HG03571 (cell line): ENCODE data around the gene SPRED2.
A peak's percentile ranks its signal among the peaks of the same experiment; 100 is the strongest.

Experiments used
- ATAC-seq: cut with Tn5 transposase; IDR thresholded peaks from one replicate; pipeline ENCODE4 v1.9.1; 2021; ENCODE audit not compliant: unreplicated experiment

SPRED2 gene

DNA sequence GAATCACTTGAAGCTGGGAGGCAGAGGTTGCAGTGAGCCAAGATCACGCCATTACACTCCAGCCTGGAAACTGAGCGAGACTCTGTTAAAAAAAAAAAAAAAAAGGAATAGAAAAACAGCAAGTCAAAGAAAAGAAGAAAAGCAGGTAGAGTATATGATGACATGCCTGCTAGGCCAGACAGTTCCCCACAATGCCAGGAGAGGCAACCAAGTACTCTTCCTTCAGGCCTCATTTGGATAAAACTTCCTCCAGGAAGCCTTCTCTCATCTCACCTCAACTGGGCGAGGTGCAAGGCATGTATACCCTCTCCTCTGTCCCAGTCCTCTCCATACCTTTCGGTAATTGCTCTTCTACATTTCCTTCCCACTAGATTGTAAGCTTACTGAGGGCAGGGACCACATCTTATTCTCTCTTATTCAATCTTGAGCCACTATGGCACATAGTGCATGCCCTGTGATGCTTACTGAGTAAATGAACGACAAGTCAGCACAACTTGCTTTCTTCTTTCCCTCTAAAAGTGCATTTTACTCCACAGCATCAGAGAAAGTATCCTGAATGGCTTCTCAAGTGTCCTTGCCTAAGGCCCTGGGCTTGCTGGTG, 10.1 kb upstream of the SPRED2 start:
- no peak for ATAC-seq

DNA sequence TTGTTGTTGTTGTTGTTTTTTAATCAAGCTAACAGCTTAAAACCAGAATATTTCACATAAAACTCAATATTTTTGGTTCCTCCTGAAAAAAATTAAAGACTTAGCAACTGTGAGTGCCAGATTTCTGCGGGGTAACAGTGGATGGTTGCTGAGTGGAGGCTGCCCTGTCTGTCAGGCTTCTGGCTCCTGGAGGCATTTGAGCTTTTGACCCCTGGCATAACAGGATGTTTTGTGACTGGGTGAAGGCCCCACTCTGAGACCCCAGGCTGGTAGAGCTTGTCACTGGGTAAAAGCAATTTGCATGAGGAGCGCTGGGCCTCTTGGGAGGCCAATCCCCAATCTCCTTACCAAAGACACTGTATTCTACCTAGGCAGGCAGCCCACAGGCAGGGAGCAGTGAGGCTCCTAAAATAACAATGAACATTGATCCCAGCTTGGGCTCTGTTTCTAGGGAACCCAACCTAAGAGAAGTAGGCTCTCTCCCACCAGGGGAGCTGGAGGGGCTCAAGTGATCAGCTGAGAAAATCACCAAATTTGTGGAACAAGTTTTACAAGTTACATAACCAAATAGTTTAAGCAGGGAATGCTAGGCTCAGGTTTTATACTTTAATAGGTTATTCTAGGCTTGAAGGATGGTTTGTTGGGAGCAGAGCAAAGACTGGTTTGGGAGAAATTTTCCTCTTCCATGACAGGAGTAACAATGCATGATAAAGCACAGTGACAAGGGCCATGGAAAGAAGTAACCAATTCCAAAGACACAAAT, 5.9 kb upstream of the SPRED2 start:
- ATAC-seq, result no peak

DNA sequence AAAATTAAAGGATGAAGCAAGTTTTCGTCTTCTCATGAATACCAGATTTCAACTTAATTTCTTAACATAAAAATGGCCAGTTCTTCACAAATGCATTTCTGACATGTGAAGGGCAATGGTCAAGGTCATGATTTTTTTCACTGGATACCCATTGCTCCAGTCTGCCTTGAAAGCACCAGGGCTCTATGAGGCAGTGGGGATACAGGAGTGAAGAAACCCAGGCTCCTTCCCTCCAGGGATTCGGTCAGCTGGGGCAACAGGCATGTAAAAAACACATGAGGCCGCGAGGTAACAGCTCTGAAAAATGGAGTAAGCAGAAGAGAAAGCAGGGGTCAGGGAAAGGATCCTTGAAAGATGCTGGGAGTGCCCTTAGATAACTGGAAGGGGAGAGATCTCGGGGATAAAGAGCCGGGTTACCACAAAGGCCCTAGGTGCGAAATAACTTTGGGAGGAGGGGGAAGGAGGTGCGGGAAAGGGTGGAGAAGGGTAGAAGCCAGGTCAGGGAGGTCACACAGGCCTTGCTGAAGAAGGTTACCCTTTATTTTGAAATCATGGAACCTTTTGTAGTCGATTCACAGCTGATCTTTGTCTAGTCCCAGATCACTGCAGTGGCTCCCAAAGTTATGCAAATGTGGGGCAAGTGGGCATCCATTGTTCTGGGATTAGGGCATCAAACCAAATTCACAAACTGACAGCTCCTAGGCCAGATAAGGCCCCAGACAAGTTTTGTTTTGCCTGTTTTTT, 5.2 kb upstream of the SPRED2 start:
- ATAC-seq, result no peak

DNA sequence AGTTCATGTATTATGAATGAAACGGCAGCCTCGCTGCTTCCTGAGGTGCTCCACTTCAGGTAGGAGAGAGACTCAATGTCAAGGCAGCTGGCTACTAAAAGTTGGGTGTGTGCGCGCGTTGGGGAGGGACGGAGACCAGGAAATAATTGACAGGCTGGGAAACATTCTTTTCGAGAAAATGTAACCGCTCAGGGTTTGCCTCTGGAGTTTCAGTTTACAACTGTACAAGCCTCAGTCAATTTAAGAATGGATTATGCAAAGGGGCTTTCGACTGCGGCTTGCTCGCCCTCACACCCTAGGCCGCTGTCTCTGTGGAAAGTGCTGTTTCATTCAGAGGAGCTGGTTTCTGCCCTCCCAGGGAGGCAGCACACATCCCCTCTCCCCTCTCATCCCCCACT, 4.4 kb upstream of the SPRED2 start:
- peak; percentile 64 for ATAC-seq

DNA sequence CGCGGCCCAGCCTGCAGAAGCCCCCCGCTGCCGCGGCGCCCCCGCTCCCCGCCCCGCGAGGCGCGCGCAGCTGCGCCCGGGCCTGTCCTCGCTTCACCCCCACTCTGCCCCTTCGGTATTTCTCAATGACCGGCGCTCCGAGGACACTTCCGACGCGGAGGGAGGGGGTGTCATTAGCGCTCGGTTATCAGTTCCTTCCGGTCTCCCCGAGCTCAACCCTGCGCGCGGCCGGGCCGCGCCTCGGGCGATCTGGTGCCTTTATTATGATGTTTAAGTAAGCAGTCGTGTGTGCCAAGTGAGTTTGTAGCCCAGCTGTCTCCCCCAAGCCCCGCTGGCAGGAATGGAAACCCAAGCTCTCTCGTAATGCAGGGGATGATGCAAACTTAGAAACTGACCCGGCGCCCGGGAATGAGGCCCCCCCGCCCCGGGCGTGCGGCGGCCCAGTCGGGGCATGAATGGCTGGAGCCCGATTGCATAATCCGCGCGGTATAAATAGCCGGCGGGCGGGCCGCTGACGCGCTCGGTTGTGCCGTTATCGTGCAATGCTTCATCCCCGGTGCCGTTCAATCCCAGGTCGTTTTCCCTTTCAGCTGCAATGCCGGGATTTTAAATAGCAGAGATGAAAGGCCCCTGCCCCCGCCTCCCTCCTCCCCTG, 3.9 kb upstream of the SPRED2 start:
- peak; percentile 37 for ATAC-seq

DNA sequence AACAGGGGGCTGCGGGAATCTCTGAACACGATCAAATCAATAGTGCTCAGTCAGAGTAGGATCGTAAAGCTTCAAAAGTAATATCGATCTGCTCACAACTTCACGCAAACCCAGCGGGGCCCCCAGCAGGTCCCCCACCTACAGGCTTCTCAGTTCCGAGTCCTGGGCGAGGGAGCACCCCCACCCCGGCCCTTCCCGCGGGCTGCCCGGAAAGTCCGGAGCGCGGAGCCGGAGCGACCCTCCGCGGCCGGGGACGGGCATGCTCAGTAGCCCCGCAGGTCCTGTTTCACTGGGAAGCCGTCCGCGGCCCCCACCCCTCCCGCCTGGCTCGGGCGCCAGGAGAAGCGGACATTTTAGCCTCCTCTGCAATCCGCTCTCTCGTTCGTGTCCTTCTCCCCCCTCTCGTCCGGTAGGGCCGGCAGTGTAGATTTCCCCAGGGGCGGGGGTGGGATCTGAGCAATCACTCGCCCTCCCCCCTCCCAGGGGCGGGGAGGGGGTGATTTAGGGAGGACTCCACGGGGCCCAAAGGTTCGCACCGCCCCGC, 3.3 kb upstream of the SPRED2 start:
- peak; percentile 24 for ATAC-seq

DNA sequence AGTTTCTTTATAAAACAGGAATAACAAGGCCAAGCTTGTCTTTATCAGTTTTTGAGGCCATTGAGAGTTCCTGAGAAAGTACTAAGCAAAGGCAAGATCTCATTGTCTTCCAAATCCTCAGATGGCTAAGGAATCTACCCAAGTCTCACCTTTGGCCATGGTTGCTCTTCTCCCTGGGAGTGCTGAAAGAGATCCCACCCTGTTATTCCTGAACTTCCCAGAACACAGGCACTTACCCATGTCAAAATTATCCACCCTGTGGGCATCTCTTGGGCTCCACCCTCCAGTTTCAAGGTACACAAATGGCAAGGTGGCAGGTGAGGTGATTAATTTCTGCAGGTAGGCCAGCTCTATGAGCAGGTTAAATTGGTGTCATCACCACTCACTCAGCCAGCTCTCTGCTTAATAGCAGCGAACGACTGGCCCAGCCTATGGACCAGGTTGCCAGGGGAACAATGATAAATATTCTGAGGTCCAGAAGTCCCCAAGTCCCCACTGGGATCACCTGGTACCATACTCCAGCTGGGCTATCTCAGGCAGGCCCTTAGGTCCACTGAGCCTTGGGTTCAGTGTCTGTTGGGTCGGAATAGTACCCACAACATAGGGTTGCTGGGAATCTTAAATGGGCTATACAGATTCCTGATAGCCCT, 2.3 kb upstream of the SPRED2 start:
- ATAC-seq, result no peak

DNA sequence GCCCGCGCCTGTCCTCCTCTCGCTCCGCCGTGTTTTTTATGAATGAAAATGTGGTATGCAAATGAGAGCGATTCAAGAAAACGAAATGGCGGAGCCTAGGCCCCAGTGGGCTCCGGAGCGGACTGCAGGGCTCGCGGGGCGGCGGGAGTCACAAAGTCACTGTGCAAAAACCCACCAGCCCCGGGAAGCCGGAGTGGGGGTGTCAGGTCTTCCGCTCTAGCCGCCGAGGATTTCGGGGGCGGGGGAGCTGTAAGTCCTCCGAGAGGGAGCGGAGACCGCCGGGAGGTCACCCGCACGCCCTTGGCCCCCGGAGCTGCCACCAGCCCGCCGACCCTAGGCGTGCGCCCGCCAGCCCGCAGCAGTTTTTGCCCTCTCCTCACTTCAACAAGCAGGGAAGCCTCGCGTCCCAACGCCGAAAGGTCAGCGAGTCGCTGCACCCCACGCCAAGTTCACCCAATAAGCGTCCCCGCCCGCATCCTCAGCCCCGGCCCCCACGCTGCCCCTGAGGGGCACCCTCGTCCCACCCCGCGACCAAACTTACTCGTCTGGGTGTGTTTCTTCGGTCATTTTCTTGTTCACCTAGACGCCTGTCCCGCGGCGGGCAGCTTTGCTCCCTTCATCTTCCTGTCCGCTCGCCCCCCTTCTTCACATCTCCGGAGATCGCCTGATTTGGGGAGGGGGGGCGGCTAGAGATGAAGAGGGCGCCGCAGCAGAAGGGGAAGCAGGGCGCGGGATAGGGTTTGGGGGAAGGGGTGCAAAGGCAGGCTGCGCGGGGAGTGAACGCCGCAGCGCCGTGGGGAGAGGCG, 775 bp downstream of the SPRED2 start:
- ATAC-seq, result peak; percentile 34

DNA sequence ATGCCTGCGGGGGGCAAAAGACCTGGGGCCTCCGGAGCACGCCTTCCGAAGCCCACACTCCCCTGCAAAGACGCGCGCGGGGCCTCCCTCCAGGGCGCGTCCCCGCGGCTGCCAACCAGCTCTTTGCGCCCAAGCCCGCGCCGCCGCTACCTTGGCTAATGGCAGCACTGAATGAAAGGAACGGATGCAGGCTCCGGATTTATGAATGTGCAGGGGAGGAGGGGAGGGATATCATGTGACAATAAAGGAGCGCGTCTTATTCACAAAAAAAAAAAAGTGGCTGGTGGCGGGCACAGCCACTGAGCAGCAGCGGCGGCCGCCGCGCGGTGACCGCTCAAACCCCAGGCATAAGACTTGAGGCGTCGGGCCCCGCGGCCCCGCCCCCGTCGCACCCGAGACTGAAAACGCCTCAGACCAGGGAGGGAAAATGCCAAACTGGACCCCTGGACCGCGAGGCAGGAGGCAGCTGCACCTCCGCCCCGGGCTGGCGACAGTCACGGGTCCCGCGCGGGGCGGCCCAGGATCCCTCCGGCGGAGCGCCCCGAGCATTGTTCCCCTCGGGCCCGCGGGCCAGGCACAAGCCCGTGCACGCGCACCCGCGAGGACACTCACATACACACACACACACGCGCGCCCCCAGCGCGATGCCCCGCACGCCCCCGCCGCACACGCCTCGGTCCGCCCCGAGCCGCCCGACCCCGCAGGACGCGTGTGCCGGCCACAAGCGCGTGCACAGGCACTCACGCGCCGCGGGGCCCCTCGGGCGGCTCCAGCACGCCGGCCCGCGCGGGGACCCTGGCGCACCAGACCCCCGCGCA, 1.6 kb downstream of the SPRED2 start:
- ATAC-seq, result peak; percentile 20

DNA sequence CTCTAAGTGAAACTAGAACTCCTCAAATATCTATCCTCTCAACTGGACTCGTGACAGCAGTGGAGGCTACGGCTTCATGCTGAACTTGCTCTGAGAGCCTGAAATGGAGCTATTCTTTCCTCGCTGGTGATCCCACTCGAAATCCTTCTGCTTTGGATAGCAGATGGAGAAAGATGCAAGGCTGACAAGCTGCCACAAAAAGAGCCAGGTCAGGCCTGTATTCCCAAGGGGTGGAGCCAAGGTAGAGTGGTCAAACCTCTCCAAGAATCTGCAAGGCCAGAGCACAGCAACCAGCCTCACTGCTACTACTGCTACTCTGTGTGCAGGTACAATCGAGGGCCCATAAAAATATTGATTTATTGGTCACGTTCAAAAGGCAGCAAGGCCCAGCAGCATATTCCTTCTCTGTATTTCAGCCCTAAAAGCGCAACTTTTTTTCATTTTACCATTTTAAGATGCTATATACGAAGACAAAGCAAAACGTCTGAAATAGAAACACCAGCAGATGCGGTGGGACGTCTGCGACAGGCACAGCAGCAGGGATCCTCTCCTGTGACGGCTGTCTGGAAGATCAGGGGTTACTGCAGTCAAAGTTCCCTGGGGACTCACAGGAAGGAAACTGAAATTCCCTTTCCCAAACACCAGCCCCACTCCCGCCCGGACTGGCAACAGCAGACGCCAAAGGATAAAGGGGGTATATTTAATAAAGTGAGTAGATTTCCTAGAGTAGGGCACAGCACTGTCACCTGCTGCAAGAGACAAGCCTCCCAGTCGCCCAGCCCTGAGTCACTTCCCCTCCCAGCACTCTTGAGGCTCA, 2.4 kb downstream of the SPRED2 start:
- ATAC-seq, result no peak

DNA sequence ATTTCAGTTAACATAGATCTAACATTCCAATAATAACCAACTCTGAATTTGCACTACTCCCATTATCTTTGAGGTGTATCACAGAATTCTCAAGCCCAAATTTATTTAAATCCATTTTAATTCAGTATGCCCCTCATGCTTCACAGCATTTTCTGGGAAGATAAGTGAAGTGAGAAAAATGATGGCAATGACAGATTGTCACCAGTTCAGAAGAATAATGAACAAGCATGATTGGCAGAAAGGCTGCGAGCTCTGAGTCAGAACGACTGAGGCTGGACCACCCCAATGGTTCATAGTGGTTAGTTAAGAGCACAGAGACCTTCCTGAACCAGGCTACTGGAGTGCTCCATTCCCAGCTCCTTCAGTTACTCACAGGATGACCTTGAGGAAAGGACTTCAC, 4.9 kb downstream of the SPRED2 start:
- no peak for ATAC-seq

DNA sequence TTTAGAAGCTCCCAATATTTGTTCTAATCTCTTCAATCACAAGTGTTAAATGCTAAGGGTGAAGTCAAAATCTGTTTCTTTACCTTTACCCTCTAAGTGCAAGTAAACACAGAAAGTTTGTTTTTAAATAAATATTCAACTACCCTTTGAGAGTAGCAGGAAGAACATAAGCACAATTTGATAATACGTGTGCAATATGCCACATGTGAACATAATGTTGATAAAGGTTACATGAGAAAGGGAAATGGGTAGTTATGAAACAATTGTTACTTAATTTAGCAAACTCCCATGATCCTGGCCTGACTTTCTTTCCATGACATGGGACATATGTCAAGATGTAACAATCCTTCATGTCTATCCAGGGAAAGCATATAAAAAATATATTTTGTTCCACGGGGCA, 7.1 kb downstream of the SPRED2 start:
- no peak for ATAC-seq

DNA sequence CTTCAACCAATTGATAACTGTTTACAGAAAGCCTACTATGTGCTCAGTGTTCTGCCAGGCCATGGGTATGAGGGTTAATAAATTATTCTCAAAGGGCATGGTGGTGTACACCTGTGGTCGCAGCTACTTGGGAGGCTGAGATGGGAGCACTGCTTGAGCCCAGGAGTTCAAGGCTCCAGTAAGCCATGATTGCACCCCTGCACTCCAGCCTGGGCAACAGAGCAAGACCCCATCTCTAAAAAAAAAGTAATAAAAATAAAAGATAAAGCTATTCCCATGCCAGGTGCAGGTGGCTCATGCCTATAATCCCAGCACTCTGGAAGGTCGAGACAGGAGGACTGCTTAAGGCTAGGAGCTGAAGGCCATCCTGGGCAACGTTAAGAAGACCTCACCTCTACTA, 8.0 kb downstream of the SPRED2 start:
- ATAC-seq, result no peak

DNA sequence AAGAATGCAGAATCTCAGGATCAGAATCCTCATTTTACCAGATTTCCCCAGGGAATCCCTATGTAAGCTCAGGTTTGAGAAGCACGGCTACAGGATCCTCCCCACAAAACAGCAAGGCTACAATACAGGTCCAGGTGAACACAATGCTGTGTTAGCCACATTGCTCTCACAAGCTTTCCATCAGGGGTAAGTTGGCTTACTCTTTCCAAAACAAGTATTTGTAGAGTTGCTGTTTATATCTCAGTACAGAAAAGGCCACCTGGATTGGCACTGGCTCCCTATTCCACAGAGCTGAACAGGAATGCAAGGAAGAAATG, 11.0 kb downstream of the SPRED2 start:
- no peak for ATAC-seq

DNA sequence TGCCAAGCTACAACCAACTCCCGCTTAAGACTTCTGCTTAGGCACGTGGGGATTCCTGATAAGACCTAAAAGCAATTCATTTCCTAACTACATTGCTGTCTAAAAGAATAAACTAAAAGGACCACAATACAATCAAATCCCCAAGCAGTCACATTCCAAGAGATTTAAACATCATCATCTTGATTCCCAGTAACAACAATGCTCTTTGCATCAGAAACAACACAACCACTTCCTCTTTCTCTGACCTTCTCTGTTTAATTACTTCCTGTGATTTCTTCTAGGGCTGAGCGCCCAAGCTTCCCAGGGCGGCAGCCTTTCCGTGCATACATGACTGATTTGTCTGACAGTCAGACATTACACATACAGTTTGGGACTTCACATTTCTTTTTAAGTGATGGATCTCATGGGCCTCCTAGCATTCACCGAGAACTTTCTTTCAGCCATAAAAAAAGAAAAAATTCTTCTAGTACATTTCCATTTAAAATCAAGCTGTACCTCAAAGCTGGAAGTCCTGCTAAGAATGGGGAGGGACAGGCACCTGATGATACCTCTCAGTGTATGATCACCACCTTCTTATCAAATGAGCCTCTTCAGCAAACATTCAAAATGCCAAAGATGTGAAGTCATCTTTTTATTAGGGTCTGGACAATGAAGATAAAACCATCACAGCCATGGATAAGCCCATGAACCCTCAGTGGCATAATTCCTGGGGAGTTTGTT, 11.5 kb downstream of the SPRED2 start:
- peak; percentile 78 for ATAC-seq

DNA sequence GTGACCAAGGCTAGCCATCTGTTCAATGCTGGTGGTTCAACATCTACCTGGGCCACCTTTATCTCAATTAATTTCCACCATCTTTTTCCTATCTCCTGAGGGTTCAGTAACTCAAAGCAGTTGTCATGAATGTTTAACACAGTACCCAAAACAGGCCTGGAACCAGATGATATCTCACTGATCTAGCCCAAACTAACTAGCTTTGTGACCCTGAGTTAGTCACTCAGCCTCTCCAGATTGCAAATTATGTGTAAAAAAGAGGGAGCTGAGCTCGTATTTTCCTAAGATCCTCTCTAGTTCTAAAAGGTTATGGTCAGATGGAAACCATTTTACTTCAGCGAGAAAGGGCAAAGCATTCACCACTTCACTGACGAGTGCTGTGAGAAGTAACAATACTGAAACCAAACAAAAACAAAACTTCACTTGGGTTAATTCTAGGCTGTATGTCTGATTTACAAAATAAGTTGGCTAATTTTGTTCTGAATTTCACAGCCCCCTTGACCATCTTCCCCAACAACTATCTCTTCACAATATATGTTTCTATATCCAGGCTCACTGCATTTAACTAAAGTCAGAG, 14.8 kb downstream of the SPRED2 start:
- no peak for ATAC-seq

DNA sequence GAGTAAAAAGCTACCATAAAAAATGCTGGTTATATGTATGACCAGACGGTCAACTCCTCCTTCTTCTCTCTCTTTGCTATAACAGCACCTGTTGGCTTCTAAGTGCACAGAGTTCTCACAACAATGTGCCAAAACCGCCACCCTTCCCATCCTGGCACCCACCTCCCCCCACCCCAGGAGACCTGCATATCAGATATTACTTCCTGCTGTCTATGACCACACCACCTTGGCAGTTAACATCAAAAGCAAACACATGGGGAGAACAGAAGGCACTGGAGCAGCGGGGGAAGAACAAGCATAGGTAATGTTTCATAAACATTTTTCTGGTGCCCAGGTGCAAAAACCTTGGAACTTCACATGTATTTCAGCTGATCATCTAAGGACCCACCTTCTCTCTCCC, 15.5 kb downstream of the SPRED2 start:
- no peak for ATAC-seq

DNA sequence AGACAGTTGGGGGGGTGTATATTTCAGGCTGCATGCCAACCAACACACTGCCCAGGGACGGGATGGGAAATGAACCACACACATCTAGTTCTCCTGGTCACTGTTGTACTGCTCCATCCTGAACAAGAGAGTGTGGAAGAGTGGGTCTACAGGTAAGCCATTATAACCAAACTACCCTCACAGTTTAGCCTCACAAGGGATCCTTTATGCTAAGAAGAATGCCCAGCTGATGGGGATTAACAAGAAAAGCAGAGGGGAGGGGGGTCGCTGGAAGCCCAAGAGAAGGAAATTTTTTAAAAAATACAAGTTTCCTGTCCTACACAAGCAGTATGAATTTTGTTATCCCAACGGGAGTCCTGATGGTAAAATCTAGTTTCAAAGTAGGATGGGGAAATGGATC, 16.1 kb downstream of the SPRED2 start:
- ATAC-seq, result no peak
